ENCODE results near the gene ALOX15B. TPM values are rescaled to one million over a fixed set of nuclear protein-coding genes. Genes with fewer than 3 reads are reported as not detected.

ALOX15B gene
- total and polyA plus RNA-seq, 9 of the 15 experiments (the other 6 are each of a cell fraction or from before 2014, with no cell fraction given), result 0.04 TPM; not detected in 8

DNA sequence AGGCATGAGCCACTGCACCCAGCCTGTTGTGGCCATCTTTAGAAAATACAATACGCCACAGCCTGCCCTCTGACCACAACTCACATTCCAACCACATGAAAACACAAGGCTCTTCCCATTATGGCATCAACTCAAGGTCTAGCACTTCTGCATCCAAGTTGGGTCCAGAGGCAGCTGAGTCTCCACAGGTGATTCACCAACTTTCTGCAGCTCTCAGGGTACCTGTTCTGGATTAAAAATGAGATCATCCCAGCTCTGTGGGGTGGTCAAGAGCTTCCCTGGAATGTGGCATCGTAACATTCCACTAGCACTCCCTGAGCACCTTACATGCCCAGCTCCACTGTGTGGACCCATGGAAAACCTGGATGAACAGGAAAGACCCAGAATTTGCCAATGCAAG, 46.3 kb upstream of the ALOX15B start:
- H4K20me1 ChIP-seq (replicated peaks; ENCODE audit: control insufficient read depth, insufficient read depth, low read length), result no peaks in the 10 kb centered on the region
- ChIA-PET CTCF (ENCODE audit: low intra/inter-chr PET ratio) (no interaction called here), POLR2A (interaction anchor here (0.6 to 1.2 kb wide), 2 partner anchors 13 to 557 kb away, joined by 3 read pairs; no protein-coding TSS in a partner anchor)
- DNase-seq (ENCODE audit: extremely low read depth in 1 of 4, low spot score in 3 of 4) (no peak), ATAC-seq (no peak), FAIRE-seq (no peak)
- no peak overlapping the region for H3K4me2 ChIP-seq (ENCODE audit: insufficient read depth, low read length)
- H2AFZ ChIP-seq (ENCODE audit: low read depth, low read length), result no peak overlapping the region
- H3K27me3 ChIP-seq (ENCODE audit: control insufficient read depth in 2 of 2, insufficient read depth in 2 of 2, low read length in 2 of 2), result peaks cover 4 to 20% of the 10 kb centered on the region in 2 experiments; a peak in 4 of 5 replicates
- H3K4me3 ChIP-seq, result no peak overlapping the region
- H3K27ac ChIP-seq (ENCODE audit: extremely low read depth, low read depth, low read length), result no peak overlapping the region
- in situ Hi-C loops (cut with MboI) (no loop called here), intact Hi-C loops (cut with micrococcal nuclease) (loop anchor here (5.0 to 10.0 kb wide), 2 partner anchors 62 to 170 kb away; no protein-coding TSS in a partner anchor)
- no peaks in the 10 kb centered on the region for H3K79me2 ChIP-seq (ENCODE audit: control insufficient read depth, insufficient read depth, low read length)
- WGBS (ENCODE audit: insufficient coverage, low coverage, missing lambda C conversion rate), result 38% methylated on average over 2 of the region's 2 CpGs
- peaks cover 0 to 11% of the 10 kb centered on the region in 2 experiments; a peak in 3 of 5 replicates for H3K4me1 ChIP-seq (replicated peaks in 1 of 2; ENCODE audit: control insufficient read depth in 2 of 2, insufficient read depth in 2 of 2, low read length in 2 of 2)
- H3K9me3 ChIP-seq (replicated peaks; ENCODE audit: control insufficient read depth, insufficient read depth, low read depth, low read length), result no peaks in the 10 kb centered on the region
- H3K9me1 ChIP-seq (ENCODE audit: control insufficient read depth, insufficient read depth, low read length), result no peaks in the 10 kb centered on the region
- no TSS peak for BruUV-seq (replicated peaks)
- H3K9ac ChIP-seq (ENCODE audit: insufficient read depth in 1 of 2, low read depth in 2 of 2, low read length in 2 of 2), result no peak overlapping the region
- no peaks in the 10 kb centered on the region for H3K36me3 ChIP-seq (ENCODE audit: control insufficient read depth, insufficient read depth, low read length)
- no peak for TF ChIP-seq KDM2B (CRISPR knock-in tag; IDR thresholded peaks at IDR 0.05)
- no peak for TF ChIP-seq CEBPG (CRISPR knock-in tag; IDR thresholded peaks at IDR 0.05)
- no peak for TF ChIP-seq CEBPG (tag; conservative IDR thresholded peaks at IDR 0.05 in 1 of 2, IDR thresholded peaks at IDR 0.05 in 1 of 2)
- no peak for TF ChIP-seq HDAC3 (IDR thresholded peaks at IDR 0.05; ENCODE audit: borderline replicate concordance, partially characterized antibody)
- TF ChIP-seq, protein P1, sequence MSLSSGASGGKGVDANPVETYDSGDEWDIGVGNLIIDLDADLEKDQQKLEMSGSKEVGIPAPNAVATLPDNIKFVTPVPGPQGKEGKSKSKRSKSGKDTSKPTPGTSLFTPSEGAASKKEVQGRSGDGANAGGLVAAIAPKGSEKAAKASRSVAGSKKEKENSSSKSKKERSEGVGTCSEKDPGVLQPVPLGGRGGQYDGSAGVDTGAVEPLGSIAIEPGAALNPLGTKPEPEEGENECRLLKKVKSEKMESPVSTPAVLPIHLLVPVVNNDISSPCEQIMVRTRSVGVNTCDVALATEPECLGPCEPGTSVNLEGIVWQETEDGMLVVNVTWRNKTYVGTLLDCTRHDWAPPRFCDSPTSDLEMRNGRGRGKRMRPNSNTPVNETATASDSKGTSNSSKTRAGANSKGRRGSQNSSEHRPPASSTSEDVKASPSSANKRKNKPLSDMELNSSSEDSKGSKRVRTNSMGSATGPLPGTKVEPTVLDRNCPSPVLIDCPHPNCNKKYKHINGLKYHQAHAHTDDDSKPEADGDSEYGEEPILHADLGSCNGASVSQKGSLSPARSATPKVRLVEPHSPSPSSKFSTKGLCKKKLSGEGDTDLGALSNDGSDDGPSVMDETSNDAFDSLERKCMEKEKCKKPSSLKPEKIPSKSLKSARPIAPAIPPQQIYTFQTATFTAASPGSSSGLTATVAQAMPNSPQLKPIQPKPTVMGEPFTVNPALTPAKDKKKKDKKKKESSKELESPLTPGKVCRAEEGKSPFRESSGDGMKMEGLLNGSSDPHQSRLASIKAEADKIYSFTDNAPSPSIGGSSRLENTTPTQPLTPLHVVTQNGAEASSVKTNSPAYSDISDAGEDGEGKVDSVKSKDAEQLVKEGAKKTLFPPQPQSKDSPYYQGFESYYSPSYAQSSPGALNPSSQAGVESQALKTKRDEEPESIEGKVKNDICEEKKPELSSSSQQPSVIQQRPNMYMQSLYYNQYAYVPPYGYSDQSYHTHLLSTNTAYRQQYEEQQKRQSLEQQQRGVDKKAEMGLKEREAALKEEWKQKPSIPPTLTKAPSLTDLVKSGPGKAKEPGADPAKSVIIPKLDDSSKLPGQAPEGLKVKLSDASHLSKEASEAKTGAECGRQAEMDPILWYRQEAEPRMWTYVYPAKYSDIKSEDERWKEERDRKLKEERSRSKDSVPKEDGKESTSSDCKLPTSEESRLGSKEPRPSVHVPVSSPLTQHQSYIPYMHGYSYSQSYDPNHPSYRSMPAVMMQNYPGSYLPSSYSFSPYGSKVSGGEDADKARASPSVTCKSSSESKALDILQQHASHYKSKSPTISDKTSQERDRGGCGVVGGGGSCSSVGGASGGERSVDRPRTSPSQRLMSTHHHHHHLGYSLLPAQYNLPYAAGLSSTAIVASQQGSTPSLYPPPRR (CRISPR knock-in tag; IDR thresholded peaks at IDR 0.05; ENCODE audit: borderline replicate concordance), result no peak
- TF ChIP-seq PBX2 (CRISPR knock-in tag; IDR thresholded peaks at IDR 0.05; ENCODE audit: low read depth), result no peak
- TF ChIP-seq PBX2 (tag; conservative IDR thresholded peaks at IDR 0.05; ENCODE audit: low read depth), result no peak
- TF ChIP-seq SIRT6 (IDR thresholded peaks at IDR 0.05; ENCODE audit: low read depth, low read length), result no peak
- TF ChIP-seq DACH1 (IDR thresholded peaks at IDR 0.05; ENCODE audit: partially characterized antibody), result no peak
- no peak for TF ChIP-seq RFX7 (CRISPR knock-in tag; IDR thresholded peaks at IDR 0.05)
- TF ChIP-seq USF1 (CRISPR knock-in tag; IDR thresholded peaks at IDR 0.05), result no peak
- no peak for TF ChIP-seq MED1 (CRISPR knock-in tag; IDR thresholded peaks at IDR 0.05; ENCODE audit: borderline replicate concordance)
- no peak for TF ChIP-seq ZNF212 (CRISPR knock-in tag; IDR thresholded peaks at IDR 0.05)
- TF ChIP-seq TAF15 (IDR thresholded peaks at IDR 0.05; ENCODE audit: low read depth, low read length), result no peak
- no peak for TF ChIP-seq RBM17 (IDR thresholded peaks at IDR 0.05; ENCODE audit: borderline replicate concordance, low read depth, low read length)
- no peak for TF ChIP-seq GABPB1 (CRISPR knock-in tag; IDR thresholded peaks at IDR 0.05)
